Measurements from ENCODE around the gene SPO11.
"Not testable (repeated sequence)": the region's sequence is repeated elsewhere in the genome, so short reads cannot be mapped to it uniquely, and the experiment has no call there.

SPO11 gene

DNA sequence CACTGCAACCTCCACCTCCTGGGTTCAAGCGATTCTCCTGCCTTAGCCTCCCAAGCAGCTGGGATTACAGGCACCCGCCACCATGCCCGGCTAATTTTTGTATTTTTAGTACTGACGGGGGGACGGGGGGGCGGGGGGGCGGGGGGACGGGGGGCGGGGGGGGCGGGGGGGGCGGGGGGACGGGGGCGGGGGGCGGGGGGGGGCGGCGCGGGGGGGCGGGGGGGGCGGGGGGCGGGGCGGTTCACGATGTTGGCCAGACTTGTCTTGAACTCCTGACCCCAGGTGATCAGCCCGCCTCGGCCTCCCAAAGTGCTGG lies 21.1 kb downstream of the SPO11 start:
- not testable (repeated sequence) for H3K27ac ChIP-seq (ENCODE audit: low read depth, low read length); H3K4me3 ChIP-seq (ENCODE audit: low read length); H3K27me3 ChIP-seq (ENCODE audit: insufficient read depth, low read length, poor library complexity); H2AK5ac ChIP-seq (ENCODE audit: low read length); H4K5ac ChIP-seq (ENCODE audit: low read length); H2BK120ac ChIP-seq (ENCODE audit: low read depth, low read length); H3K4ac ChIP-seq (ENCODE audit: low read depth, low read length); DNase-seq; H2BK15ac ChIP-seq (replicated peaks; ENCODE audit: low read depth); H2BK5ac ChIP-seq (ENCODE audit: low read length); H3K4me1 ChIP-seq (ENCODE audit: control insufficient read depth, low read depth, low read length); H3K23ac ChIP-seq (ENCODE audit: low read length); H3K18ac ChIP-seq (ENCODE audit: low read length); H3K36me3 ChIP-seq (ENCODE audit: control insufficient read depth, insufficient read depth, low read length)
- peak overlapping the region; percentile 89 for H3K56ac ChIP-seq (ENCODE audit: low read length)
- no CpG with 5 or more reads among the region's 24 CpGs for WGBS (ENCODE audit: extremely low coverage, insufficient coverage, low lambda C conversion rate)
- H3K79me2 ChIP-seq (ENCODE audit: control insufficient read depth, insufficient read depth, low read length): peaks cover 26% of the 10 kb centered on the region
- H4K8ac ChIP-seq (ENCODE audit: low read depth, low read length): peak overlapping the region; percentile 95
- H3K4me2 ChIP-seq (ENCODE audit: low read length): peak overlapping the region; percentile 62
- peak overlapping the region; percentile 94 for H3K9ac ChIP-seq (ENCODE audit: low read length)
- peaks cover 18% of the 10 kb centered on the region for H3K79me1 ChIP-seq (ENCODE audit: low read length)

DNA sequence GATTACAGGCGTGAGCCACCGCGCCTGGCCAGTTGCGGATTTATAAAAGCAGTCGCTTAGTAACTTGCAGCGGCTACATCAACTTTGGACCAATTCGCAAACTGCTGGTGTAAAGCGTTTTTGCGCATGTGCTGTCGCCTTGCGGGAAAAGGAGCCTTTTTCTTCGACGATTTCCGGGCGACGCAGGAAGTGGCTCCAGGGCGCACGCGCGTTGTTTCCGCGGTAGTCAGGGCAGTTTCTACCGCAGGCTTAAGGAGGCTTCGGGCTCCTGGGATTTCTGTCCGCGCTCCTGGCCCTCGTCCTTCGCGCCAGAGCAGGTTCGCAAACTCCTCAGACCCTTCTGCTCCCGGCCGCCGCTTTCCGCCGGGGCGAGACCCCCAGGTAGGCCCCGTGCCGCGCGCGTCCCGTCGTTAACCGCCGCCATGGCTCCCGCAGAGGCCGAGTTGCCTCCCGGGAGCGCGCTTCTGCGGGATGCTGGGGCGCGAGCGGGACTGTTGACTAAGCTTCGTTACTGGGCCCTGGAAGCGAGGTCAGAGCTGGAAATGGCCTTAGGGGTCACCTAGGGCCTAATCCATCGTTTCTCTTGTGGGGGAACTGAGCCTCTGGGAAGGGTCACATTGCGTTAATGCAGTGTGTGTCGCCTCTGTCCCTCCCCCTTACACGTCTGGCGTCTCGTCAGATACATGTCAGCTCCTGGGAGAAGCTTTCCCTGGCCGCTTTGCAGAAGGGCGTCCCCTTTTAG lies 21.6 kb downstream of the SPO11 start, which contains the start of gene RAE1:
Gene RAE1, plus strand, starts transcription at position 214 of the 742 bp plus-strand sequence. CDS start 2,784 bp downstream, outside the sequence.
- no peak within 1 kb of the TSS for H3K23ac ChIP-seq (ENCODE audit: low read length)
- H3K4me2 ChIP-seq (ENCODE audit: low read length): peak within 1 kb of the TSS; percentile 98
- H2BK5ac ChIP-seq (ENCODE audit: low read length): no peak within 1 kb of the TSS
- peaks cover 18% of the 10 kb centered on the region for H3K79me1 ChIP-seq (ENCODE audit: low read length)
- no peak within 1 kb of the TSS for H2BK15ac ChIP-seq (replicated peaks; ENCODE audit: low read depth)
- peak within 1 kb of the TSS; percentile 94 for H3K9ac ChIP-seq (ENCODE audit: low read length)
- WGBS (ENCODE audit: extremely low coverage, insufficient coverage, low lambda C conversion rate): no CpG with 5 or more reads among the region's 64 CpGs
- H2BK120ac ChIP-seq (ENCODE audit: low read depth, low read length): no peak within 1 kb of the TSS
- no peaks in the 10 kb centered on the region for H3K27me3 ChIP-seq (ENCODE audit: insufficient read depth, low read length, poor library complexity)
- peak within 1 kb of the TSS; percentile 98 for H3K56ac ChIP-seq (ENCODE audit: low read length)
- peaks cover 3% of the 10 kb centered on the region for H3K36me3 ChIP-seq (ENCODE audit: control insufficient read depth, insufficient read depth, low read length)
- peak within 1 kb of the TSS; percentile 78 for H3K4ac ChIP-seq (ENCODE audit: low read depth, low read length)
- no peak within 1 kb of the TSS for H4K5ac ChIP-seq (ENCODE audit: low read length)
- H2AK5ac ChIP-seq (ENCODE audit: low read length): no peak within 1 kb of the TSS
- peaks cover 4% of the 10 kb centered on the region for H3K4me1 ChIP-seq (ENCODE audit: control insufficient read depth, low read depth, low read length)
- H4K8ac ChIP-seq (ENCODE audit: low read depth, low read length): peak within 1 kb of the TSS; percentile 95
- peak within 1 kb of the TSS; percentile 25 for H3K27ac ChIP-seq (ENCODE audit: low read depth, low read length)
- DNase-seq: peak; percentile 97
- peaks cover 26% of the 10 kb centered on the region for H3K79me2 ChIP-seq (ENCODE audit: control insufficient read depth, insufficient read depth, low read length)
- peak within 1 kb of the TSS; percentile 99 for H3K4me3 ChIP-seq (ENCODE audit: low read length)
- peak within 1 kb of the TSS; percentile 92 for H3K18ac ChIP-seq (ENCODE audit: low read length)

DNA sequence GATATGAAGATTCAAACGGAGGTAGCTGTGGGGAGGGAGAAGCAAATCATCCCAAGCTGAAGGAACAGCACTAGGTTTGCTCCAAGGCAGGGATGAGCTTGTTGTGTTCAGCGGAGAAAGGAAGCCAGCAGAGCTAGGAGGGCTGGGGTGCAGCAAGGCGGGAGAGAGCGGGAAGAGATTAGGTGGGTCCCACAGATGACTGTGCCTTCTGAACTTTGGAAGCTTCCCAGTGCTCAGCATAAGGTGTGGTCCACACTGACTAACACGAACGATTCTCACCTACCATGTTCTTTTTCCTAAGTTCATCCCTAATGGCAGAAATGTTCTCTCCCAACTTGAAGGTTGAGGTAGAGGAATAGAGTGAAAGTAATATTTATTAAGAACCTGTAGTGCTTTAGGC lies 22.7 kb downstream of the SPO11 start:
- Histone ChIP-seq H2AK5ac (ENCODE audit: low read length) (no peak overlapping the region), H3K36me3 (ENCODE audit: control insufficient read depth, insufficient read depth, low read length) (peaks cover 3% of the 10 kb centered on the region), H3K56ac (ENCODE audit: low read length) (no peak overlapping the region), H3K4me2 (ENCODE audit: low read length) (peak overlapping the region; percentile 5), H3K4me1 (ENCODE audit: control insufficient read depth, low read depth, low read length) (peaks cover 4% of the 10 kb centered on the region), H2BK120ac (ENCODE audit: low read depth, low read length) (no peak overlapping the region), H3K9ac (ENCODE audit: low read length) (peak overlapping the region; percentile 5), H4K5ac (ENCODE audit: low read length) (no peak overlapping the region), H2BK5ac (ENCODE audit: low read length) (no peak overlapping the region), H4K8ac (ENCODE audit: low read depth, low read length) (no peak overlapping the region), H3K27me3 (ENCODE audit: insufficient read depth, low read length, poor library complexity) (no peaks in the 10 kb centered on the region), H3K79me1 (ENCODE audit: low read length) (peaks cover 18% of the 10 kb centered on the region), H2BK15ac (replicated peaks; ENCODE audit: low read depth) (no peak overlapping the region), H3K4ac (ENCODE audit: low read depth, low read length) (no peak overlapping the region), H3K27ac (ENCODE audit: low read depth, low read length) (no peak overlapping the region), H3K18ac (ENCODE audit: low read length) (no peak overlapping the region), H3K79me2 (ENCODE audit: control insufficient read depth, insufficient read depth, low read length) (peaks cover 26% of the 10 kb centered on the region), H3K23ac (ENCODE audit: low read length) (no peak overlapping the region), H3K4me3 (ENCODE audit: low read length) (no peak overlapping the region)
- DNase-seq: no peak
- no CpG with 5 or more reads among the region's 6 CpGs for WGBS (ENCODE audit: extremely low coverage, insufficient coverage, low lambda C conversion rate)

DNA sequence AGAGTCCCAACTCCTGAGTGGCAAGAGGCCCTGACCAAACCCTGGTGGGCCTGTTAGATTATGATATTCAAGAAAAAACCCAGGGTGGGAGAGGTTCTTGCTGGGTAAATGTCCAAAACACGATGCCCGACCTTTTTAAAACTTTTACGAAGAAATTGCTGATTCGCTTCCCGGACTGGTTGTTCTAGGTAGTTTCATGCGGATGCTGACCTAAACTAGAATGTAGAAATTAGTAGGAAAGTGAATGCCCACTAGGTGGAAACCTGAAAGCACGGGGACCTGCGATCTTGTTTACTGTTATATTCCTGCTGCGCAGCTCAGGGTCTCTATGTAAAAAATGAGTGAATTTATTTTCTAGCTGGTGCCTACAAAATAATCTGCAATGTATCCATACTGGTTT lies 23.7 kb downstream of the SPO11 start:
- WGBS (ENCODE audit: extremely low coverage, insufficient coverage, low lambda C conversion rate): no CpG with 5 or more reads among the region's 9 CpGs

DNA sequence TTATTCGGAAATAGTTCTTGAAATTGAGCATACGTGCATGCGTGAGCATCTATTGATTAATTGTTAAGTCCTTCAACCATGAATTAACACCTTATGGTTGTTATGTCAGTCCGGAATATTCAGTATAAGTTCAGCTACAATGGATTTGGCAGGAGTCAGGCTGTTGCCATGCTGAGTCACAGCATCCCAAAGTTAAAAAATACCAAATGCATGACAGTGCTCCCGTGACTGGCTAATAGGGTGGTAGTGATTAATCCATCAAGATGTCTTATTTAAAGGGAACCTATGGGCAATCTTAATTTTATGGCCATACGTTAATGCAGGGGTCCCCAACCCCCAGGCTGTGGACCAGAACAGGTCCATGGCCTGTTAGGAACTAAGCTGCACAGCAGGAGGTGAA lies 31.9 kb downstream of the SPO11 start:
- no CpG with 5 or more reads among the region's 6 CpGs for WGBS (ENCODE audit: extremely low coverage, insufficient coverage, low lambda C conversion rate)
- no peak overlapping the region for H3K18ac ChIP-seq (ENCODE audit: low read length)
- no peak overlapping the region for H3K27ac ChIP-seq (ENCODE audit: low read depth, low read length)
- no peak overlapping the region for H4K8ac ChIP-seq (ENCODE audit: low read depth, low read length)
- H3K79me2 ChIP-seq (ENCODE audit: control insufficient read depth, insufficient read depth, low read length): peaks cover 4% of the 10 kb centered on the region
- no peak overlapping the region for H4K5ac ChIP-seq (ENCODE audit: low read length)
- no peaks in the 10 kb centered on the region for H3K4me1 ChIP-seq (ENCODE audit: control insufficient read depth, low read depth, low read length)
- peaks cover 8% of the 10 kb centered on the region for H3K36me3 ChIP-seq (ENCODE audit: control insufficient read depth, insufficient read depth, low read length)
- DNase-seq: peak; percentile 16
- H2AK5ac ChIP-seq (ENCODE audit: low read length): no peak overlapping the region
- H3K56ac ChIP-seq (ENCODE audit: low read length): no peak overlapping the region
- H2BK120ac ChIP-seq (ENCODE audit: low read depth, low read length): no peak overlapping the region
- H2BK5ac ChIP-seq (ENCODE audit: low read length): no peak overlapping the region
- no peak overlapping the region for H3K4me2 ChIP-seq (ENCODE audit: low read length)
- H3K27me3 ChIP-seq (ENCODE audit: insufficient read depth, low read length, poor library complexity): no peaks in the 10 kb centered on the region
- H3K23ac ChIP-seq (ENCODE audit: low read length): no peak overlapping the region
- H3K4ac ChIP-seq (ENCODE audit: low read depth, low read length): no peak overlapping the region
- H2BK15ac ChIP-seq (replicated peaks; ENCODE audit: low read depth): no peak overlapping the region
- H3K4me3 ChIP-seq (ENCODE audit: low read length): no peak overlapping the region
- H3K9ac ChIP-seq (ENCODE audit: low read length): no peak overlapping the region
- H3K79me1 ChIP-seq (ENCODE audit: low read length): peaks cover 8% of the 10 kb centered on the region

More for the DNA sequence above, 23.7 kb downstream of the SPO11 start:
- no peak overlapping the region for H2BK120ac ChIP-seq (ENCODE audit: low read depth, low read length)
- no peak for DNase-seq
- H2AK5ac ChIP-seq (ENCODE audit: low read length): no peak overlapping the region
- no peak overlapping the region for H3K4me3 ChIP-seq (ENCODE audit: low read length)
- no peak overlapping the region for H3K23ac ChIP-seq (ENCODE audit: low read length)
- H4K5ac ChIP-seq (ENCODE audit: low read length): no peak overlapping the region
- H3K36me3 ChIP-seq (ENCODE audit: control insufficient read depth, insufficient read depth, low read length): peaks cover 3% of the 10 kb centered on the region
- no peak overlapping the region for H3K4ac ChIP-seq (ENCODE audit: low read depth, low read length)
- H3K27ac ChIP-seq (ENCODE audit: low read depth, low read length): no peak overlapping the region
- H3K4me1 ChIP-seq (ENCODE audit: control insufficient read depth, low read depth, low read length): peaks cover 4% of the 10 kb centered on the region
- no peak overlapping the region for H3K9ac ChIP-seq (ENCODE audit: low read length)
- H3K18ac ChIP-seq (ENCODE audit: low read length): no peak overlapping the region
- H3K27me3 ChIP-seq (ENCODE audit: insufficient read depth, low read length, poor library complexity): no peaks in the 10 kb centered on the region
- H3K4me2 ChIP-seq (ENCODE audit: low read length): no peak overlapping the region
- H3K79me2 ChIP-seq (ENCODE audit: control insufficient read depth, insufficient read depth, low read length): peaks cover 26% of the 10 kb centered on the region
- H3K79me1 ChIP-seq (ENCODE audit: low read length): peaks cover 18% of the 10 kb centered on the region
- H2BK5ac ChIP-seq (ENCODE audit: low read length): no peak overlapping the region
- H3K56ac ChIP-seq (ENCODE audit: low read length): no peak overlapping the region
- H2BK15ac ChIP-seq (replicated peaks; ENCODE audit: low read depth): no peak overlapping the region
- H4K8ac ChIP-seq (ENCODE audit: low read depth, low read length): no peak overlapping the region

DNA sequence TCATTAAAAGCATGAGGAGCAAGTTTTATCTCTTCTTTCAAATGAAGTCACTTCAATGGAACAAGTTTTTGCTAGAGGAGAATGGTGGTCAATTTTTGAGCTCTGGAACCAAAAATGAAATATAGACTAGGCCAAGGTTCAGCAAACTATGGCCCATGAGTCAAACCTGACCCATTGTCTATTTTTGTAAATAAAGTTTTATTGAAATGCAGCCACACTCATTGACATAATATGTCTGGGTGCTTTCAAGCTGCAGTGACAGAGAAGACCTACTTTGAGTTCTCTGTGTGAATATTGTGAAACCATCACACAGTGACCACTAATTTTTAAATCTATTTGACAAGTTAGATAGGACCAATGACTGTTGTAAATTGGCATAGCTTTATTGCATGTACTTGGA lies 34.8 kb downstream of the SPO11 start:
- Histone ChIP-seq H3K18ac (ENCODE audit: low read length) (no peak overlapping the region), H3K23ac (ENCODE audit: low read length) (no peak overlapping the region), H2BK120ac (ENCODE audit: low read depth, low read length) (no peak overlapping the region), H3K36me3 (ENCODE audit: control insufficient read depth, insufficient read depth, low read length) (peaks cover 13% of the 10 kb centered on the region), H3K56ac (ENCODE audit: low read length) (no peak overlapping the region), H2BK5ac (ENCODE audit: low read length) (no peak overlapping the region), H2AK5ac (ENCODE audit: low read length) (no peak overlapping the region), H3K79me1 (ENCODE audit: low read length) (peaks cover 8% of the 10 kb centered on the region), H3K4ac (ENCODE audit: low read depth, low read length) (no peak overlapping the region), H3K4me3 (ENCODE audit: low read length) (no peak overlapping the region), H3K27me3 (ENCODE audit: insufficient read depth, low read length, poor library complexity) (no peaks in the 10 kb centered on the region), H3K27ac (ENCODE audit: low read depth, low read length) (no peak overlapping the region), H3K79me2 (ENCODE audit: control insufficient read depth, insufficient read depth, low read length) (peaks cover 4% of the 10 kb centered on the region), H3K9ac (ENCODE audit: low read length) (no peak overlapping the region), H2BK15ac (replicated peaks; ENCODE audit: low read depth) (no peak overlapping the region), H4K5ac (ENCODE audit: low read length) (no peak overlapping the region), H4K8ac (ENCODE audit: low read depth, low read length) (no peak overlapping the region), H3K4me1 (ENCODE audit: control insufficient read depth, low read depth, low read length) (no peaks in the 10 kb centered on the region), H3K4me2 (ENCODE audit: low read length) (no peak overlapping the region)
- DNase-seq: no peak
